Immature natural killer cell (primary cell): ENCODE data around the gene FAM200C. TPM values are rescaled to one million over a fixed set of nuclear protein-coding genes. Genes with fewer than 3 reads are reported as not detected.

Source experiments
- DNase-seq, 3 donors: peaks; one replicate each; pipeline ENCODE4 v3.0.0; 2022; ENCODE audit warnings: mixed read lengths in 1 of 3
- H3K27ac Mint-ChIP-seq, 6 donors: one replicate each; pipeline ENCODE4 v1.8.0; 2020; ENCODE audit warnings: mixed read lengths in 6 of 6, mild to moderate bottlenecking in 5 of 6, inconsistent platforms in 4 of 6, moderate library complexity in 3 of 6
- H3K27me3 Mint-ChIP-seq, 3 donors: one replicate each; pipeline ENCODE4 v1.8.0; 2020 to 2021; ENCODE audit warnings: low read depth in 3 of 3, mild to moderate bottlenecking in 3 of 3, mixed read lengths in 3 of 3, moderate library complexity in 3 of 3, inconsistent platforms in 1 of 3
- H3K36me3 Mint-ChIP-seq, 3 donors: one replicate each; pipeline ENCODE4 v1.8.0; 2020; ENCODE audit warnings: mixed read lengths in 3 of 3, inconsistent platforms in 2 of 3, mild to moderate bottlenecking in 2 of 3
- H3K4me1 Mint-ChIP-seq, 2 donors: one replicate each; pipeline ENCODE4 v1.8.0; 2020; ENCODE audit warnings: inconsistent platforms in 2 of 2, mild to moderate bottlenecking in 2 of 2, mixed read lengths in 2 of 2, moderate library complexity in 1 of 2
- H3K4me3 Mint-ChIP-seq, 5 donors: one replicate each; pipeline ENCODE4 v1.8.0; 2020; ENCODE audit warnings: mild to moderate bottlenecking in 5 of 5, mixed read lengths in 5 of 5, inconsistent platforms in 3 of 5, moderate library complexity in 3 of 5
- H3K9me3 Mint-ChIP-seq, 6 donors: one replicate each; pipeline ENCODE4 v1.8.0; 2020; ENCODE audit warnings: mild to moderate bottlenecking in 6 of 6, mixed read lengths in 6 of 6, inconsistent platforms in 4 of 6, moderate library complexity in 3 of 6
- polyA plus RNA-seq, 3 donors: library from polyadenylated mRNA; unstranded; fragments of 300-500 nt; fragmentation: Illumina TruSeq; gene quantifications; one replicate each; pipeline ENCODE4 v1.2.3, GENCODE V29; 2021

FAM200C gene
- polyA plus RNA-seq, 3 donors from 2014 or later = 0.36 to 0.48 TPM; not detected in 1

DNA sequence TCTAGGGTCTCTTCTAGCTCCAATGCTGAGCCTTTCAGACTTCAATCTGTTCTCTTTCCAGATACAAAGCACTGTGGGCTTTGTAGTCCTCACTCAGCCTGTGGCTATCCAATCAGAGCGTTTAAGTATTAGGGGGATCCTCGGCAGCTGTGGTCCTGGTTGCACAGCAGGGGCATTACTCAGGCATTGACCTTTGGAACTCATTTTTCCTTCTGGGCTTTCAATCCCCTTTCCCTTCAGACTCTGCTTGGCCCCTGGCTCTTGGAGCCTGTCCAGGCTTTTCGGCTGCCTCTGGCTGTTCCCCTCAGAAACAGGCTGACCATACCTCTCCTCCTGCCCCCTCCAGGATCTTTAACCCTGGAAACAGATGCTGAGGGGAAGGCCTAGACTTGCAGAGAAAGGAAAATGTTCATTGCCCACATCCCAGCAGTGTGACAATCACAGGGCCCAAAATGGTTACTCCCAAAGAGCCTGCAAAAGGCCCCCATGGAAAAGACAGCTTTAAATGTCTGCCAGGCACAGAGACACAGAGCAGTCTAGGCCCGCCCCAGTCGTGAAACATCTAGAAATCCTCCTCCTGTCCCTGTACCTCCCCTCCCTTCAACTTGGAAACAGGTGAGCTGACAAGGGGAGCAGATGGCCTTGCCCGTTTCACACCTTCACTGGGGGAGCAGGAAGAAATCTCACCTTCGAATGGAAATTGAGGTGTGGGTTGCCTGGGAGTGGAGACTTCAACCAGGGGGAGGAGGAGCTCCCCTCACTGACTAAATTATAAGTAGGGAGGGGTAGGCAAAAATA is 43.1 kb downstream of the FAM200C start:
- no peaks in the 10 kb centered on the region for H3K9me3 Mint-ChIP-seq
- peak overlapping the region in 1 of 6 donors; percentile 49 for H3K27ac Mint-ChIP-seq
- no peaks in the 10 kb centered on the region for H3K36me3 Mint-ChIP-seq
- H3K27me3 Mint-ChIP-seq = peaks cover 0 to 4% (median 3%) of the 10 kb centered on the region in 3 donors
- no peak for DNase-seq
- H3K4me3 Mint-ChIP-seq = no peak overlapping the region
- H3K4me1 Mint-ChIP-seq = no peaks in the 10 kb centered on the region

DNA sequence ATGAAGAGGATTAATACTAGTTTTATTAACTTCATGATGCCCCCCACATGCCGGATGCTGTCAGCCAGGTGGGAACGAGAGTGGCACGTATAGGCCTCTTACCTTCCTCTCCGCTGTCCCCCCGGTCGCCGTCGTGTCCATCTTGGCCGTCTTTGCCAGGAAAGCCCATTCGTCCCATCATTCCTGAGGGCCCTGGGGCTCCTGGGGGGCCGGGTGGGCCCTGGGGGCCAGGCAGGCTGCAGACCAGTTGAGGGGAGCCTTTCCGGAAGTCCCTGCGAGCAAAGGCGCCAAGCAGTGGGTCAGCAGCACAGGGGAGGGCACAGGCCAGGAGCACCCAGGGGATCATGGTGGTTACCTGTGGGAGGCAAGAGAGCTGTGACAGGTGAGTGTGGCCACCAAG is 45.2 kb downstream of the FAM200C start:
- Mint-ChIP-seq H3K4me3 (no peak overlapping the region), H3K36me3 (no peaks in the 10 kb centered on the region), H3K27me3 (peaks cover 0 to 3% (median 2%) of the 10 kb centered on the region in 3 donors), H3K27ac (no peak overlapping the region), H3K4me1 (no peaks in the 10 kb centered on the region), H3K9me3 (no peaks in the 10 kb centered on the region)
- DNase-seq = no peak

DNA sequence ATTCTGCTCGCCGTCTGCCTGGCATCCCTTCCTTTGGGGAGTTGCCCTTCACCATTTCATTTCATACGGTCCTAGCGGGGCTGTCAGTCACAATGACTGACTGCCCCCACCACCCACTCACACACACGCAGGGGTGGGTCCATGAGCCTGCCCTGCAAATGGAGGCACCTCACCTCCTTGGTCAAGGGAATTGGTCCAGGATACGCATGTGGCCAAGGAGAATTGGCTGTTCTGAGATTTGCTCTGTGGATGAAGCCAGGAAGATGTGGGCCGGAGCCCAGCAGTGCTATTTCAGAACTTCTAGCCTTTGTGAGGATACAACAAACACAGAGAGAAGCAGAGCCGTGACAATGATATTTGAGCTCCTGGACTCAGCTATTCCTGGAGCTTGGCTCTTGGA is 46.5 kb downstream of the FAM200C start:
- H3K27me3 Mint-ChIP-seq = peaks cover 0 to 3% (median 2%) of the 10 kb centered on the region in 3 donors
- H3K9me3 Mint-ChIP-seq = no peaks in the 10 kb centered on the region
- H3K4me3 Mint-ChIP-seq = no peak overlapping the region
- H3K4me1 Mint-ChIP-seq = no peaks in the 10 kb centered on the region
- DNase-seq = no peak
- H3K36me3 Mint-ChIP-seq = no peaks in the 10 kb centered on the region
- no peak overlapping the region for H3K27ac Mint-ChIP-seq

DNA sequence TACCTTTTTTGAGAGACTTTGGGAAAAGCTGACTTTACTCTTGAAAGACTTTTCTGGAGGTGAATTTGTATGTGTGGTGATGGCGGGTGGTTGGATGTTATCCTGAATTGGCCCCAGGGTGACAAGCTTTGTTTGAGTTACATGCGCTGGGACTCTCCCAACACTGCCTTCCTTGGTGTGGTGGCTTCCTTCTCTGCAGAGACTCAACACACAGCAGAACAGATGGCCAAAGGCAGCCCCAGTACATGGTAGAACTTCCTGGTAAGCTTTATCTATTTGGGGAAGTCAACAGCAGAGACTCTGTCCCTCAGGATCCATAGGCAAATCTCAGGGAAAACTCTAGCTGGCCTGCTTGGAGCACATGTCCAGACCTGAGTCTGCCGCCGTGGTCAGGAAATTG is 47.5 kb downstream of the FAM200C start:
- no peak overlapping the region for H3K27ac Mint-ChIP-seq
- H3K36me3 Mint-ChIP-seq = no peaks in the 10 kb centered on the region
- peaks cover 0 to 5% (median 3%) of the 10 kb centered on the region in 3 donors for H3K27me3 Mint-ChIP-seq
- no peak overlapping the region for H3K4me3 Mint-ChIP-seq
- no peaks in the 10 kb centered on the region for H3K4me1 Mint-ChIP-seq
- H3K9me3 Mint-ChIP-seq = no peaks in the 10 kb centered on the region
- no peak for DNase-seq

DNA sequence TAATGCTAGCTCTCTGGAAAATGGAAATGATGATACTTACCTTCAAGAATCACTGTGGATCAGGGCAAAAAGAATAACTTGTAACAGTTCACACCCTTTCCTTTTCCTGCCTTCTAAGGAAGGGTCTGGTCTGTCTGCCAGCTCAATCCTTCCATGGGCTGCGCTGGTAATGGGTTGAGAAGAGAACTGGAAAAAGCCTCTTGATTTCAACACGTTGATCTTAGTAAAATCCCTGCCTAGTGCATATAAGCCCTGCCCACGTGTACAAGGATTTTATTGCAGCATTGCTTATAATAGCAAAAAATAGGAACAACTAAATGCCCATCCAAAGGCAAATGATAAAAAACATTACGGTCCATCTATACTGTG is 49.9 kb downstream of the FAM200C start:
- H3K4me3 Mint-ChIP-seq = no peak overlapping the region
- H3K27ac Mint-ChIP-seq = no peak overlapping the region
- H3K27me3 Mint-ChIP-seq = peaks cover 0 to 3% (median 0%) of the 10 kb centered on the region in 3 donors
- no peaks in the 10 kb centered on the region for H3K36me3 Mint-ChIP-seq
- no peak for DNase-seq
- H3K4me1 Mint-ChIP-seq = no peaks in the 10 kb centered on the region
- H3K9me3 Mint-ChIP-seq = no peaks in the 10 kb centered on the region

DNA sequence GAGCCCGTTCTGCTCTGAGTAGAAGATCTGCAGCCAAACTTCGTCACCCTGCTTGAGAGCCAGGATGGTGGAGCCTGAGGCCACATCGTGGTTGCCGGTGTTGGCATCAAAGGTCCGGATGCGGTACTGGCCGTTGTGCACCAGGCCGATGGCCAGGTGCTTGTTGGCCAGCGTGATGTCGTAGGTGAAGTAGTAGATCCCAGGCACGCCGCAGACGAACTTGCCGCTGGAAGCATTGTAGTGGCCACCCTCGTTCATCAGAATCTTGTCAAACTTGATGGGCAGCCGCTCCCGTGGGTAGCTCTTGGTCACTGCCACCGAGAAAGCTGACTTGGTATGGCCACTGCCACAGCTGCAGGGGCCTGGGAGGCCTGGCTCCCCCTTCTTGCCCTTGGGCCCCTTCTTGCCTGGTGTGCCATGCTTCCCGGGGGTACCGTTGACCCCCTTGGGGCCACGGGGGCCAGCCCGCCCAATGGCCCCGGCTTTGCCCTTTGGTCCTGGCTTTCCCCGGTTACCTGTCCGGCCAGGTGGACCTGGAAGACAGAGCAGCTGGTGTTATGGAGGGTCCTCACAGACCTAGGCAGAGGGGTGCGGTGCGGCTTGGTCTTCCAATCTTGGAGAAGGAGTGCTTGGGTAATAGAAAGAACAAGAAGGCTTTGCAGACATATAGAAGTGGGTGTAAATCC is 50.5 kb downstream of the FAM200C start:
- DNase-seq = no peak
- H3K4me3 Mint-ChIP-seq = no peak overlapping the region
- peaks cover 0 to 3% (median 0%) of the 10 kb centered on the region in 3 donors for H3K27me3 Mint-ChIP-seq
- H3K4me1 Mint-ChIP-seq = no peaks in the 10 kb centered on the region
- no peaks in the 10 kb centered on the region for H3K9me3 Mint-ChIP-seq
- H3K27ac Mint-ChIP-seq = no peak overlapping the region
- no peaks in the 10 kb centered on the region for H3K36me3 Mint-ChIP-seq

DNA sequence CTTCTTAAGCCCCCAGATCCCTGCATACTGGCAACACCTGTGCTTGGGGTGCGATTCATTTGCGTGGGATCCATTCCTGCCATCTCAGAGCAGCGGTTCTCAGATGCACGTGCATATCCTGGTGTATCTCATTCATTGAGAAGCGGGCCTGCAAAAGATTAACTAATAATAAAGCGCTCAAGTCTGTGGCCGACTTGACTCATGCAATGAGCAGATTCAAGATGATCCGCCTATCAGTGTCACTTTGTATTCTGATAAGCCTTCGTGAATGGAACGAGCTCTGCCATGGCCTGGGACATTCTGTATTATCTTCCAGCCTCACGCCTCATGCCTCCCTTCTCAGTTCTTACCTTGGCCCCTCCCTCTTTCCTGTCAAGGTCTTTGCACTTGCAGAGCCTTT is 51.8 kb downstream of the FAM200C start:
- peaks cover 0 to 3% (median 0%) of the 10 kb centered on the region in 3 donors for H3K27me3 Mint-ChIP-seq
- no peak overlapping the region for H3K27ac Mint-ChIP-seq
- H3K9me3 Mint-ChIP-seq = no peaks in the 10 kb centered on the region
- H3K4me3 Mint-ChIP-seq = no peak overlapping the region
- no peak for DNase-seq
- no peaks in the 10 kb centered on the region for H3K36me3 Mint-ChIP-seq
- H3K4me1 Mint-ChIP-seq = peaks cover 6 to 7% of the 10 kb centered on the region in 2 donors

DNA sequence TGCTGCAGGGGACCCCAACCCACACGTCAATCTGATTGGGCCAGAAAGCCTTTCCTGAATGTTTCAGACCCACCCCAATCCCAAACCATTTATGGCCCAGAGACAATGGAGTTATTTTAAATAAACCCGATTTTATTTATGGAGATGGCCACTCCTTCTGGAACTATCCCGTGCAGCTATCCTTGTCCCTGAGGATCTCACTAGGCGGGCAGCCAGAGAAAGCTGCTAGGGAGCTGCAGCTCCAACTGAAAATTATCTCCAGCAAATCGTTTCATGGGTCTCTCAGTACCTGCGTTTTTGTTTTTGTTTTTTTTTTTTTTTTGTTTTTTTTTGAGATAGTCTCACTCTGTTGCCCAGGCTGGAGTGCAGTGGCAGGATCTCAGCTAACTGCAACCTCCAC is 52.4 kb downstream of the FAM200C start:
- no peak for DNase-seq
- Mint-ChIP-seq H3K4me1 (peaks cover 6 to 7% of the 10 kb centered on the region in 2 donors), H3K4me3 (no peak overlapping the region), H3K27me3 (peaks cover 0 to 3% (median 0%) of the 10 kb centered on the region in 3 donors), H3K9me3 (no peaks in the 10 kb centered on the region), H3K36me3 (no peaks in the 10 kb centered on the region), H3K27ac (no peak overlapping the region)

Other genes starting within 250 kb of the FAM200C start
- not detected for gene FABP6, start 170.5 kb downstream of the FAM200C start, polyA plus RNA-seq
- gene CCNJL, start 87.5 kb downstream of the FAM200C start, polyA plus RNA-seq = 10 to 100 TPM; 16.3 to 29.7 (median 26.7) TPM
- gene C1QTNF2, start 29.4 kb downstream of the FAM200C start, polyA plus RNA-seq = not detected
- gene SLU7, start 19.0 kb upstream of the FAM200C start, polyA plus RNA-seq = 100 to 1,000 TPM in 1 of 3 donors, 10 to 100 TPM in 2; 38.8 to 117 (median 71.0) TPM
- gene PTTG1, start 21.8 kb upstream of the FAM200C start, polyA plus RNA-seq = 10 to 100 TPM in 2 of 3 donors, 1 to 10 TPM in 1; 3.0 to 15.4 (median 12.1) TPM